GM12801 (cell line): ENCODE results near the gene EVI5L.

Experiments used
- CTCF ChIP-seq: IDR thresholded peaks from one replicate; pipeline ENCODE4 v1.5.1; 2011; ENCODE audit warnings: control low read depth; ENCODE audit not compliant: insufficient read length; ENCODE audit errors: extremely low read depth

Gene EVI5L

GRCh38 chr19:7873304-7874075 lies 43.5 kb downstream of the EVI5L start:
- no peak for TF ChIP-seq CTCF

DNA sequence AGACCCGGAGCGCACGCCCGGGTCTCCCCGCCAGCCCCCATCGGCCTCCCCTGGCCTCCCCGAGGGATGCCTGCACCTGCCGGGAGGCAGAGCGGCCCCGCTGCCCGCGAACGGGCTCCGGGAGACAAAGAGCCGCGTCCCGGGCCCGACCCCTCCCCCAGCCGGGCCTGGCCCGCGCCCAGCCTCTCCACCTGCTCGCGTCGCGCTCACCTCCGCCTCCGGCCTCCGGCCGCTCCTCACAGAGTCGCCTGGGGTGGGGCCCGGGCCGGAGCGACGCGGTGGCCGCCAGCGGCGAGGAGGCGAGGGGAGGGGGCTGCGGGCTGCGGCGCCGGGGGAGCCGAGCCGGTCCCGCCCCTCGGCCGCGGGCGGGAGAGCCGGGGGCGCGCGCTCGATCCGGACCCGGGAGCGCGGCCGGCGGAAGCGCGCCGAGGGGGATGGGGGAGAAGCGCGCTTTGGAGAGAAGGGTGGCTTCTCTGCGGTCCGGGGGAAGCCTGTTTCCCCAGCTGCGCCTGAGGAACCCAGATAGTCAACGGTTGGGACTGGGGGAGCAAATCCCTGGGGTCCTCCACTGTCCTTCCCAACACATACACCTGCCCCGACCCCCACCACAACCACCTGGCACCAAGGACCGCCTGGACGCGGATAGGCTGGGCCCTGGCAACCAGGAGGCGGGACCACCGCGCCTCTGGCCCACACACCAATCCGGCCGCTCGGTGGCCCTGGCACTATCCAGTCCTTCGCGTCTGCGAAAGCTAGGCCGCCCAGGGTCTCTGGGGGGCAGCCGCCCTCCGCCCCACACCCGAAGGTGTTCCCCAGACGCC lies 44.3 kb downstream of the EVI5L start, which contains the start of gene PRR36:
Gene PRR36, minus strand, starts transcription at position 315 of the 821 bp plus-strand sequence. CDS start 701 bp downstream, outside the sequence.
- no peak for TF ChIP-seq CTCF

GRCh38 chr19:7874897-7875273 lies 44.9 kb downstream of the EVI5L start:
- TF ChIP-seq CTCF, result no peak

GRCh38 chr19:7877249-7877836 lies 47.3 kb downstream of the EVI5L start:
- TF ChIP-seq CTCF, result no peak

DNA sequence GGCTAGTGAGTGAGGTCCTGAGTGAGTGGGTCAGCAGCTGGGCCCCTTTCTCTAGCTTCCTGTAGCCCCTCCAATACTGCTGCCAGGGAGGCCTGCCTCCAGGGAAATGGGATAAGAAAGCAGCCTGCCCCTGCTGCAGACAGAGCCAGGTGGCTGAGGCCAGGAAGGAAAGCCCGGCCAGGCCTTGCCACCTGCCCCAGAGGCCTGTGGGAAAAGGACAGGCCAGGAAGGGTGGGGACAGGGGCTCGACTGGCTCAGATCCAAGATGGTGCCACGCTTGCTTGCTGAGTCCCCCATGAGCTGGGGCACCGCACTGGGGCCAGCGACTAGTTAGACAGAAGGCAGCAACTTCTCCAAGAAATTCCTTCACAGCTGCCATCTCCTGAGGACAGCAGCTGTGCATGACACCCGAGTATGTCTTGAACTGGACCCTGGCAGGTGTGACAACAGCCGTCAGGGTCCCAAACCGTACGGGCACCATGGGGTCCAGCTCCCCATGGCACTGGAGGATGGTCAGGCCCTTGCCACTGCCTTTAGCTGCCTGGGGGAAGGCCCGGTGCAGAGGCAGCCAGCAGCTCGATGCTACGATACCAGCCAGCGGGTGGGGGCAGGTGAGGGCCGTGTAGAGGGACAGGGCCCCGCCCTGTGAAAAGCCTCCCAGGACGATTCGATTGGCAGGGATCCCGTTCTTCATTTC lies 49.2 kb downstream of the EVI5L start:
- no peak for TF ChIP-seq CTCF

DNA sequence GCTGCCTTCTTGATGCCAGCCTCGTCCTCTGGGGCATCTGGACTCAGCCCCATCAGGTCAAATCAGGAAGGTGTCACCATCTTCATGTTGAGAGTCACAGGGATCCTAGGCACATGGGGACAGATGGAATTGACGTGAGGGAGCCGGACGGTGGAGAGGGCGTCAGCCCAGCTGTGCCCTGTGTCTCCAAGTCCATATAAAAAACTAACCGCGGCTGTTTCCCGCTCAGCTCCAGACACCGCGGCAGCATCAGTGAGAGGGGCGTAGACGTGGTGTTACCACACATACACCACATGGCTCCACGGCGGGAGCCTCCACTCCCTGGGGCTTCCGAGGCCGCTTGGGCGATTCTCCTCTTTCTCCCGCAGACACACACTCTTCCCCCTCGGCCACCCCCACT lies 49.8 kb downstream of the EVI5L start:
- TF ChIP-seq CTCF, result no peak

DNA sequence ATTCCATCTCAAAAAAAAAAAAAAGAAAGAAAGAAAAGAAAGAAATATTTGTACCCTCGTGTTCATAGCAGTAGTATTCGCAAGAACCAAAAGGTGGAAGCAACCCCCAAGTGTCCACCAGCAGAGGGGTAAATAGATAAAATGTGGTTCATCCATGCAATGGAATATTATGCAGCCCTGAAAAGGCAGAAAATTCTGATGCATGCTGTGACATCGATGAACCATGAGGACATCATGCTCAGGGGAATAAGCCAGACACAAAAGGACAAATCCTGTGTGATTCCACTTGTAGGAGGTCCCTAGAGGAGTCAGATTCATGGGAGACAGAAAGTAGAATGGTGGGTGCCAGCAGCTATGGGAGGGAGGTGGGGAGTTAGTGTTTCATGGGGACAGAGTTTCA lies 51.9 kb downstream of the EVI5L start:
- TF ChIP-seq CTCF, result no peak
